ENCODE results near the gene SCRN1. TPM values are rescaled to one million over a fixed set of nuclear protein-coding genes. Genes with fewer than 3 reads are reported as not detected.

SCRN1 gene
- total RNA-seq = 113 and 124 TPM in 2 replicates

- DNase-seq (ENCODE audit: extremely low read depth, low read depth, low spot score) = no peak
Observed at GRCh38 chr7:29989257-29989995, at the start of gene SCRN1. Gene SCRN1, minus strand, starts transcription at chr7:29989801. Its CDS starts 20,734 bp downstream, at chr7:29969067.

GRCh38 chr7:30038196-30038980, 48.8 kb upstream of the SCRN1 start:
- DNase-seq (ENCODE audit: extremely low read depth, low read depth, low spot score) = no peak

GRCh38 chr7:30036220-30036619, 46.6 kb upstream of the SCRN1 start:
- no peak for DNase-seq (ENCODE audit: extremely low read depth, low read depth, low spot score)

GRCh38 chr7:30034501-30034900, 44.9 kb upstream of the SCRN1 start:
- no peak for DNase-seq (ENCODE audit: extremely low read depth, low read depth, low spot score)

GRCh38 chr7:30032310-30033125, 42.9 kb upstream of the SCRN1 start:
- DNase-seq (ENCODE audit: extremely low read depth, low read depth, low spot score) = no peak

GRCh38 chr7:30029696-30030095, 40.1 kb upstream of the SCRN1 start:
- DNase-seq (ENCODE audit: extremely low read depth, low read depth, low spot score) = no peak

GRCh38 chr7:30028749-30029635, 39.4 kb upstream of the SCRN1 start:
- DNase-seq (ENCODE audit: extremely low read depth, low read depth, low spot score) = no peak

GRCh38 chr7:30028216-30028748, 38.7 kb upstream of the SCRN1 start, which contains the start of gene PLEKHA8:
Gene PLEKHA8, plus strand, starts transcription at chr7:30028412. Its CDS starts 351 bp downstream, at chr7:30028763.
- DNase-seq (ENCODE audit: extremely low read depth, low read depth, low spot score) = no peak

- no peak for DNase-seq (ENCODE audit: extremely low read depth, low read depth, low spot score)
Observed at GRCh38 chr7:30027740-30028215, 38.2 kb upstream of the SCRN1 start.

- DNase-seq (ENCODE audit: extremely low read depth, low read depth, low spot score) = no peak
Observed at GRCh38 chr7:30027065-30027456, 37.5 kb upstream of the SCRN1 start.

GRCh38 chr7:30026229-30027064, 36.8 kb upstream of the SCRN1 start, which contains the start of gene FKBP14:
Gene FKBP14, minus strand, starts transcription at chr7:30026702. Its CDS starts 194 bp downstream, at chr7:30026508.
- DNase-seq (ENCODE audit: extremely low read depth, low read depth, low spot score) = peak; percentile 98

GRCh38 chr7:30023524-30023923, 33.9 kb upstream of the SCRN1 start:
- no peak for DNase-seq (ENCODE audit: extremely low read depth, low read depth, low spot score)

GRCh38 chr7:30022991-30023390, 33.4 kb upstream of the SCRN1 start:
- no peak for DNase-seq (ENCODE audit: extremely low read depth, low read depth, low spot score)

- no peak for DNase-seq (ENCODE audit: extremely low read depth, low read depth, low spot score)
Observed at GRCh38 chr7:30020535-30020934, 30.9 kb upstream of the SCRN1 start.

- no peak for DNase-seq (ENCODE audit: extremely low read depth, low read depth, low spot score)
Observed at GRCh38 chr7:30019960-30020359, 30.4 kb upstream of the SCRN1 start.

GRCh38 chr7:30019387-30019786, 29.8 kb upstream of the SCRN1 start:
- no peak for DNase-seq (ENCODE audit: extremely low read depth, low read depth, low spot score)

- no peak for DNase-seq (ENCODE audit: extremely low read depth, low read depth, low spot score)
Observed at GRCh38 chr7:30018451-30018850, 28.9 kb upstream of the SCRN1 start.

- no peak for DNase-seq (ENCODE audit: extremely low read depth, low read depth, low spot score)
Observed at GRCh38 chr7:30012757-30013156, 23.2 kb upstream of the SCRN1 start.

- no peak for DNase-seq (ENCODE audit: extremely low read depth, low read depth, low spot score)
Observed at GRCh38 chr7:30010021-30010420, 20.4 kb upstream of the SCRN1 start.
